K562 (cell line): Measurements from ENCODE around the gene SON. TPM values are rescaled to one million over a fixed set of nuclear protein-coding genes. Genes with fewer than 3 reads are reported as not detected.
A peak's percentile ranks its signal among the peaks of the same experiment; 100 is the strongest.

ENCODE experiments used
- CXXC5 ChIP-seq: fragments of 250-450 bp; sonication (Bioruptor Pico); IDR thresholded peaks from 2 replicates; pipeline ENCODE4 v1.8.0; 2022; ENCODE audit warnings: inconsistent platforms, mild to moderate bottlenecking, moderate library complexity
- E2F3 ChIP-seq: fragments of 250-450 bp; sonication (Bioruptor Pico); IDR thresholded peaks from 2 replicates; pipeline ENCODE4 v1.4.0; 2020; ENCODE audit warnings: mild to moderate bottlenecking
- ESRRB ChIP-seq: fragments of 250-450 bp; sonication (Bioruptor Pico); IDR thresholded peaks from 2 replicates; pipeline ENCODE4 v1.5.0; 2020; ENCODE audit warnings: mild to moderate bottlenecking, moderate library complexity, borderline replicate concordance
- HMG20A ChIP-seq: fragments of 450-650 bp; formaldehyde crosslinking; conservative IDR thresholded peaks from 2 replicates; pipeline ENCODE4 v1.4.0; 2020; ENCODE audit warnings: mild to moderate bottlenecking, mixed read lengths
- HSF4 ChIP-seq: fragments of 250-450 bp; sonication (Bioruptor Pico); IDR thresholded peaks from 2 replicates; pipeline ENCODE4 v2.1.2; 2022; ENCODE audit warnings: mild to moderate bottlenecking, moderate library complexity, borderline replicate concordance
- RCOR1 ChIP-seq, 2 experiments: IDR thresholded peaks; 2 replicates each; pipeline ENCODE4 v1.6.1; 2012; ENCODE audit warnings: low read depth in 2 of 2, low read length in 2 of 2, borderline replicate concordance in 1 of 2, improper control_type of control experiment in 1 of 2
- TCFL5 ChIP-seq: fragments of 250-450 bp; sonication (Bioruptor Pico); conservative IDR thresholded peaks from 2 replicates; pipeline ENCODE4 v1.6.1; 2021; ENCODE audit warnings: mild to moderate bottlenecking, moderate library complexity, matching md5 sums
- ZC3H8 ChIP-seq: fragments of 450-650 bp; IDR thresholded peaks from 2 replicates; pipeline ENCODE4 v1.6.1; 2017
- ZNF224 ChIP-seq: sonication (generic); formaldehyde crosslinking; IDR thresholded peaks from 2 replicates; pipeline ENCODE4 v1.8.0; 2022; ENCODE audit warnings: mild to moderate bottlenecking, missing genetic modification reagents
- ZNF431 ChIP-seq: sonication (generic); formaldehyde crosslinking; IDR thresholded peaks from 2 replicates; pipeline ENCODE4 v1.8.0; 2022; ENCODE audit warnings: mild to moderate bottlenecking, missing genetic modification reagents
- ZNF584 ChIP-seq: fragments of 200-800 bp; sonication (Bioruptor generic); IDR thresholded peaks from 2 replicates; pipeline ENCODE4 v1.6.1; 2016; ENCODE audit warnings: low read depth, mild to moderate bottlenecking, missing genetic modification characterization, missing compliant biosample characterization
- polyA plus RNA-seq, 8 experiments: library from polyadenylated mRNA; depleted of rRNA in 4 of 8; stranded (reverse) in 5 of 8; unstranded in 3 of 8; fragments of >200 nt; fragmentation: Nextera tagmentation in 2 of 8; fragmentation: Illumina TruSeq in 1 of 8; extraction: Ambion mirVana in 2 of 8; extraction: Trizol in 1 of 8; gene quantifications; 2 replicates each; pipeline versions ENCODE4 v1.2.1 to v1.2.3, GENCODE V29; 2011 to 2014; ENCODE audit warnings: inconsistent platforms in 1 of 8, missing spikeins in 1 of 8
- total RNA-seq, 7 experiments: library from RNA; depleted of rRNA in 6 of 7; stranded (reverse); fragments of >200 nt in 6 of 7; fragmentation: Illumina TruSeq in 2 of 7; extraction: Trizol in 2 of 7; gene quantifications; 2 replicates each; pipeline versions ENCODE4 v1.2.1 to v1.2.3, GENCODE V29; 2011 to 2021; ENCODE audit warnings: low replicate concordance in 1 of 7
- TF ChIP-seq, protein P1 (sequence below): fragments of 450-650 bp; IDR thresholded peaks from 2 replicates; pipeline ENCODE4 v1.6.1; 2018; ENCODE audit not compliant: partially characterized antibody
- TF ChIP-seq, protein P2 (sequence below): conservative IDR thresholded peaks from 2 replicates; pipeline ENCODE4 v1.6.1; 2011; ENCODE audit warnings: low read depth, mild to moderate bottlenecking, low read length; ENCODE audit not compliant: control insufficient read depth
- TF ChIP-seq, protein P3 (sequence below): sonication (generic); formaldehyde crosslinking; IDR thresholded peaks from 2 replicates; pipeline ENCODE4 v1.8.1; 2023; ENCODE audit warnings: mild to moderate bottlenecking, missing genetic modification reagents
- TF ChIP-seq, protein P4 (sequence below): fragments of 250-450 bp; sonication (Bioruptor Pico); IDR thresholded peaks from 2 replicates; pipeline ENCODE4 v1.9.0; 2021; ENCODE audit warnings: mild to moderate bottlenecking, inconsistent platforms
- TF ChIP-seq, protein P5 (sequence below): fragments of 450-650 bp; IDR thresholded peaks from 2 replicates; pipeline ENCODE4 v1.6.1; 2017; ENCODE audit warnings: mild to moderate bottlenecking, moderate library complexity

Gene SON
- total and polyA plus RNA-seq, 9 of the 15 experiments (the other 6 are each of a cell fraction or from before 2014, with no cell fraction given) = 105 to 742 (median 187) TPM

DNA sequence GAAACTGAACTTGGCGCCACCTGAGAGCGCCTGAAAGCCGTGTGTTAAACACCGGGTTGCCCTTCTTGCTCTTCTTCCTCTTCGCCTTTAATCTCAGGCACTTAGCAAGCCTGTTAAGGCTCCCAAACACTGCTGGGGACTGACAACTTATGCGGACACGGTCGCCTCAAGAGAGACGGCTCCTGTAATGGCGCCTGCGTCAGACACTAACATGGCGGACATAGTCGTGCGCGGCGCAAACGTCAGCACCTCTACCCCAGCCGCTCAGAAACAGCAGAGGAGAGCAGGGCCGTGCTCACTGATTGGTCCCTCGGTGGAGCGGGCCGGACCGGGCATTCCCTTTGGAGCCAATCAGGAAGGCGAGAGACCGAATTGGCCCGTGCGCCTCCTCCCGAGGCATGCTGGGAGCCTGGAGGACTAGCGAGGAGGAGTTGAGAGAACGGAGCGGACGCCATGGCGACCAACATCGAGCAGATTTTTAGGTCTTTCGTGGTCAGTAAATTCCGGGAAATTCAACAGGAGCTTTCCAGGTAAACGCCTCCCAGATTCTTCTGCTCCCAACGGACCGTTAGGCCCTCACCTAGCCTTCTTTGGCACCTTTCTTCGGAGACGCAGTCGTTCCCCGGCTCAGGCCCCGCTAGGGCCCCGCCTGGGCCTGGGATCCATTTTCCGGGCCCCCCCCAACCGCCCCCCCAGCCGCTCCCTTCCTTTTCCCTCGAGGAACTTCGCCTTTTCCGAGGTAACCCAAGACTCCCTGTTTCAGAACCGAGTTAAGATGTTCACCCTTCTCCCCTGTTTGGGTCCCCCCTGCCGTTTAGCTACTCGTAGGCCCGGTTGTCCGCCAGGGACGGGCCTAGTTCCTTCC lies at the start of gene SON (continued):
- TF ChIP-seq, protein P1, sequence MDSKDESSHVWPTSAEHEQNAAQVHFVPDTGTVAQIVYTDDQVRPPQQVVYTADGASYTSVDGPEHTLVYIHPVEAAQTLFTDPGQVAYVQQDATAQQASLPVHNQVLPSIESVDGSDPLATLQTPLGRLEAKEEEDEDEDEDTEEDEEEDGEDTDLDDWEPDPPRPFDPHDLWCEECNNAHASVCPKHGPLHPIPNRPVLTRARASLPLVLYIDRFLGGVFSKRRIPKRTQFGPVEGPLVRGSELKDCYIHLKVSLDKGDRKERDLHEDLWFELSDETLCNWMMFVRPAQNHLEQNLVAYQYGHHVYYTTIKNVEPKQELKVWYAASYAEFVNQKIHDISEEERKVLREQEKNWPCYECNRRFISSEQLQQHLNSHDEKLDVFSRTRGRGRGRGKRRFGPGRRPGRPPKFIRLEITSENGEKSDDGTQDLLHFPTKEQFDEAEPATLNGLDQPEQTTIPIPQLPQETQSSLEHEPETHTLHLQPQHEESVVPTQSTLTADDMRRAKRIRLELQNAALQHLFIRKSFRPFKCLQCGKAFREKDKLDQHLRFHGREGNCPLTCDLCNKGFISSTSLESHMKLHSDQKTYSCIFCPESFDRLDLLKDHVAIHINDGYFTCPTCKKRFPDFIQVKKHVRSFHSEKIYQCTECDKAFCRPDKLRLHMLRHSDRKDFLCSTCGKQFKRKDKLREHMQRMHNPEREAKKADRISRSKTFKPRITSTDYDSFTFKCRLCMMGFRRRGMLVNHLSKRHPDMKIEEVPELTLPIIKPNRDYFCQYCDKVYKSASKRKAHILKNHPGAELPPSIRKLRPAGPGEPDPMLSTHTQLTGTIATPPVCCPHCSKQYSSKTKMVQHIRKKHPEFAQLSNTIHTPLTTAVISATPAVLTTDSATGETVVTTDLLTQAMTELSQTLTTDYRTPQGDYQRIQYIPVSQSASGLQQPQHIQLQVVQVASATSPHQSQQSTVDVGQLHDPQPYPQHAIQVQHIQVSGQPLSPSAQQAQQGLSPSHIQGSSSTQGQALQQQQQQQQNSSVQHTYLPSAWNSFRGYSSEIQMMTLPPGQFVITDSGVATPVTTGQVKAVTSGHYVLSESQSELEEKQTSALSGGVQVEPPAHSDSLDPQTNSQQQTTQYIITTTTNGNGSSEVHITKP = peak; percentile 50
- TF ChIP-seq, protein P2, sequence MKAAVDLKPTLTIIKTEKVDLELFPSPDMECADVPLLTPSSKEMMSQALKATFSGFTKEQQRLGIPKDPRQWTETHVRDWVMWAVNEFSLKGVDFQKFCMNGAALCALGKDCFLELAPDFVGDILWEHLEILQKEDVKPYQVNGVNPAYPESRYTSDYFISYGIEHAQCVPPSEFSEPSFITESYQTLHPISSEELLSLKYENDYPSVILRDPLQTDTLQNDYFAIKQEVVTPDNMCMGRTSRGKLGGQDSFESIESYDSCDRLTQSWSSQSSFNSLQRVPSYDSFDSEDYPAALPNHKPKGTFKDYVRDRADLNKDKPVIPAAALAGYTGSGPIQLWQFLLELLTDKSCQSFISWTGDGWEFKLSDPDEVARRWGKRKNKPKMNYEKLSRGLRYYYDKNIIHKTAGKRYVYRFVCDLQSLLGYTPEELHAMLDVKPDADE = peak; percentile 56
- TF ChIP-seq, protein P3, sequence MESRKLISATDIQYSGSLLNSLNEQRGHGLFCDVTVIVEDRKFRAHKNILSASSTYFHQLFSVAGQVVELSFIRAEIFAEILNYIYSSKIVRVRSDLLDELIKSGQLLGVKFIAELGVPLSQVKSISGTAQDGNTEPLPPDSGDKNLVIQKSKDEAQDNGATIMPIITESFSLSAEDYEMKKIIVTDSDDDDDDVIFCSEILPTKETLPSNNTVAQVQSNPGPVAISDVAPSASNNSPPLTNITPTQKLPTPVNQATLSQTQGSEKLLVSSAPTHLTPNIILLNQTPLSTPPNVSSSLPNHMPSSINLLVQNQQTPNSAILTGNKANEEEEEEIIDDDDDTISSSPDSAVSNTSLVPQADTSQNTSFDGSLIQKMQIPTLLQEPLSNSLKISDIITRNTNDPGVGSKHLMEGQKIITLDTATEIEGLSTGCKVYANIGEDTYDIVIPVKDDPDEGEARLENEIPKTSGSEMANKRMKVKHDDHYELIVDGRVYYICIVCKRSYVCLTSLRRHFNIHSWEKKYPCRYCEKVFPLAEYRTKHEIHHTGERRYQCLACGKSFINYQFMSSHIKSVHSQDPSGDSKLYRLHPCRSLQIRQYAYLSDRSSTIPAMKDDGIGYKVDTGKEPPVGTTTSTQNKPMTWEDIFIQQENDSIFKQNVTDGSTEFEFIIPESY (CRISPR knock-in tag) = no peak
- TF ChIP-seq, protein P4, sequence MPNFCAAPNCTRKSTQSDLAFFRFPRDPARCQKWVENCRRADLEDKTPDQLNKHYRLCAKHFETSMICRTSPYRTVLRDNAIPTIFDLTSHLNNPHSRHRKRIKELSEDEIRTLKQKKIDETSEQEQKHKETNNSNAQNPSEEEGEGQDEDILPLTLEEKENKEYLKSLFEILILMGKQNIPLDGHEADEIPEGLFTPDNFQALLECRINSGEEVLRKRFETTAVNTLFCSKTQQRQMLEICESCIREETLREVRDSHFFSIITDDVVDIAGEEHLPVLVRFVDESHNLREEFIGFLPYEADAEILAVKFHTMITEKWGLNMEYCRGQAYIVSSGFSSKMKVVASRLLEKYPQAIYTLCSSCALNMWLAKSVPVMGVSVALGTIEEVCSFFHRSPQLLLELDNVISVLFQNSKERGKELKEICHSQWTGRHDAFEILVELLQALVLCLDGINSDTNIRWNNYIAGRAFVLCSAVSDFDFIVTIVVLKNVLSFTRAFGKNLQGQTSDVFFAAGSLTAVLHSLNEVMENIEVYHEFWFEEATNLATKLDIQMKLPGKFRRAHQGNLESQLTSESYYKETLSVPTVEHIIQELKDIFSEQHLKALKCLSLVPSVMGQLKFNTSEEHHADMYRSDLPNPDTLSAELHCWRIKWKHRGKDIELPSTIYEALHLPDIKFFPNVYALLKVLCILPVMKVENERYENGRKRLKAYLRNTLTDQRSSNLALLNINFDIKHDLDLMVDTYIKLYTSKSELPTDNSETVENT (CRISPR knock-in tag) = peak; percentile 28
- TF ChIP-seq ZC3H8 (no peak; the same call in 1 of the 2 replicates), ZNF431 (CRISPR knock-in tag) (no peak; the same call in 1 of the 2 replicates), ZNF224 (no peak), E2F3 (CRISPR knock-in tag) (no peak), HSF4 (CRISPR knock-in tag) (no peak), RCOR1 (IDR thresholded peaks at IDR 0.05; ENCODE audit: borderline replicate concordance in 1 of 2, low read depth in 2 of 2, low read length in 2 of 2) (no peak; a peak in 1 of 4 replicates), ESRRB (CRISPR knock-in tag) (no peak), ZNF584 (CRISPR knock-in tag) (no peak), TCFL5 (CRISPR knock-in tag) (no peak), HMG20A (no peak), CXXC5 (CRISPR knock-in tag) (peak; percentile 95)
- TF ChIP-seq, protein P5, sequence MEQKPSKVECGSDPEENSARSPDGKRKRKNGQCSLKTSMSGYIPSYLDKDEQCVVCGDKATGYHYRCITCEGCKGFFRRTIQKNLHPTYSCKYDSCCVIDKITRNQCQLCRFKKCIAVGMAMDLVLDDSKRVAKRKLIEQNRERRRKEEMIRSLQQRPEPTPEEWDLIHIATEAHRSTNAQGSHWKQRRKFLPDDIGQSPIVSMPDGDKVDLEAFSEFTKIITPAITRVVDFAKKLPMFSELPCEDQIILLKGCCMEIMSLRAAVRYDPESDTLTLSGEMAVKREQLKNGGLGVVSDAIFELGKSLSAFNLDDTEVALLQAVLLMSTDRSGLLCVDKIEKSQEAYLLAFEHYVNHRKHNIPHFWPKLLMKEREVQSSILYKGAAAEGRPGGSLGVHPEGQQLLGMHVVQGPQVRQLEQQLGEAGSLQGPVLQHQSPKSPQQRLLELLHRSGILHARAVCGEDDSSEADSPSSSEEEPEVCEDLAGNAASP = no peak
